IMR-90 (cell line): ENCODE results near the gene GCG. TPM values are rescaled to one million over a fixed set of nuclear protein-coding genes. Genes with fewer than 3 reads are reported as not detected.

ENCODE experiments used
- ATAC-seq: fragments of 200-7000 bp; cut with Tn5 transposase; 2 replicates; pipeline ENCODE4 v1.9.1; 2020; ENCODE audit warnings: low read depth, mild to moderate bottlenecking, moderate library complexity
- BruUV-seq: library from RNA; stranded (reverse); fragments of 400-500 nt; replicated peaks from 2 replicates; lab custom pipeline; 2021; lab: Mats Ljungman, UMichigan
- CTCF ChIA-PET: fragments of 300-600 bp; formaldehyde crosslinking; extraction: SDS; loops from one replicate; lab custom pipeline; 2021; ENCODE audit warnings: antibody characterized with exemption; lab: Yijun Ruan, JAX
- POLR2A ChIA-PET: fragments of 300-600 bp; sonication (Branson Sonifier 250); formaldehyde crosslinking; loops from one replicate; lab custom pipeline; 2022; ENCODE audit warnings: antibody characterized with exemption; ENCODE audit not compliant: unreplicated experiment; lab: Charles Lee
- DNase-seq: peaks from one replicate; pipeline ENCODE4 v3.0.0; 2013
- H2AFZ ChIP-seq: replicated peaks from 2 replicates; pipeline ENCODE3; 2013; ENCODE audit warnings: low read length, mild to moderate bottlenecking; ENCODE audit not compliant: poor library complexity
- H2AK5ac ChIP-seq: 2 replicates; pipeline ENCODE4 v1.6.1; 2013; ENCODE audit warnings: low read depth, low read length, inconsistent platforms
- H2AK9ac ChIP-seq: replicated peaks from 2 replicates; pipeline ENCODE3; 2013; ENCODE audit warnings: mild to moderate bottlenecking, low read depth, low read length, moderate library complexity; ENCODE audit not compliant: poor library complexity
- H2BK120ac ChIP-seq: 2 replicates; pipeline ENCODE4 v1.6.1; 2013; ENCODE audit warnings: low read depth, low read length, inconsistent platforms
- H2BK15ac ChIP-seq: 3 replicates; pipeline ENCODE4 v1.6.1; 2013; ENCODE audit warnings: low read depth, low read length, inconsistent platforms
- H2BK20ac ChIP-seq: 2 replicates; pipeline ENCODE4 v1.6.1; 2013; ENCODE audit warnings: low read depth, mild to moderate bottlenecking, inconsistent platforms, low read length, moderate library complexity
- H2BK5ac ChIP-seq: 2 replicates; pipeline ENCODE4 v1.6.1; 2013; ENCODE audit warnings: mild to moderate bottlenecking, low read depth, low read length, inconsistent platforms; ENCODE audit not compliant: poor library complexity, severe bottlenecking
- H3K14ac ChIP-seq: replicated peaks from 2 replicates; pipeline ENCODE4 v1.6.1; 2013; ENCODE audit warnings: low read depth, low read length, inconsistent platforms
- H3K18ac ChIP-seq: 2 replicates; pipeline ENCODE4 v1.6.1; 2013; ENCODE audit warnings: low read depth, low read length, control low read depth
- H3K23ac ChIP-seq: 2 replicates; pipeline ENCODE4 v1.6.1; 2013; ENCODE audit warnings: low read depth, low read length, inconsistent platforms
- H3K27ac ChIP-seq: 2 replicates; pipeline ENCODE4 v1.5.1; 2013; ENCODE audit warnings: mild to moderate bottlenecking, control low read depth, low read length; ENCODE audit not compliant: insufficient read depth
- H3K27me3 ChIP-seq: 2 replicates; pipeline ENCODE4 v1.6.1; 2013; ENCODE audit warnings: low read length; ENCODE audit not compliant: control insufficient read depth, insufficient read depth
- H3K36me3 ChIP-seq: 2 replicates; pipeline ENCODE4 v1.6.1; 2013; ENCODE audit warnings: low read length, mixed read lengths; ENCODE audit not compliant: control insufficient read depth, insufficient read depth
- H3K4ac ChIP-seq: 2 replicates; pipeline ENCODE4 v1.6.1; 2013; ENCODE audit warnings: low read depth, low read length, inconsistent platforms
- H3K4me1 ChIP-seq: 2 replicates; pipeline ENCODE4 v1.6.1; 2013; ENCODE audit warnings: low read length, mixed read lengths; ENCODE audit not compliant: control insufficient read depth, insufficient read depth
- H3K4me2 ChIP-seq: 2 replicates; pipeline ENCODE4 v1.6.1; 2013; ENCODE audit warnings: low read depth, mild to moderate bottlenecking, control low read depth, low read length, moderate library complexity
- H3K4me3 ChIP-seq: 2 replicates; pipeline ENCODE4 v1.5.1; 2013; ENCODE audit warnings: low read depth, mild to moderate bottlenecking, control low read depth, low read length, moderate library complexity; ENCODE audit not compliant: insufficient read depth
- H3K56ac ChIP-seq: 2 replicates; pipeline ENCODE4 v1.6.1; 2013; ENCODE audit warnings: low read length, inconsistent platforms; ENCODE audit not compliant: insufficient read depth; ENCODE audit errors: extremely low read depth
- H3K79me1 ChIP-seq, 2 experiments: 2 replicates each; pipeline ENCODE4 v1.6.1; 2013; ENCODE audit warnings: low read length in 2 of 2, inconsistent platforms in 1 of 2, low read depth in 1 of 2
- H3K9ac ChIP-seq: 2 replicates; pipeline ENCODE4 v1.6.1; 2013; ENCODE audit warnings: low read depth, low read length, control low read depth
- H3K9me1 ChIP-seq: 2 replicates; pipeline ENCODE4 v1.6.1; 2013; ENCODE audit warnings: low read length, inconsistent platforms; ENCODE audit not compliant: insufficient read depth
- H3K9me3 ChIP-seq: 2 replicates; pipeline ENCODE4 v1.6.1; 2013; ENCODE audit warnings: low read length; ENCODE audit not compliant: control insufficient read depth, insufficient read depth
- H4K20me1 ChIP-seq: 2 replicates; pipeline ENCODE4 v1.6.1; 2013; ENCODE audit warnings: low read length, inconsistent platforms; ENCODE audit not compliant: insufficient read depth
- H4K5ac ChIP-seq: 2 replicates; pipeline ENCODE4 v1.6.1; 2013; ENCODE audit warnings: mild to moderate bottlenecking, low read depth, low read length, control low read depth
- H4K8ac ChIP-seq, 2 experiments: 2 replicates each; pipeline ENCODE4 v1.6.1; 2013; ENCODE audit warnings: low read depth in 2 of 2, low read length in 2 of 2, control low read depth in 1 of 2, inconsistent platforms in 1 of 2
- H4K91ac ChIP-seq: 2 replicates; pipeline ENCODE4 v1.6.1; 2013; ENCODE audit warnings: low read depth, low read length, inconsistent platforms; ENCODE audit not compliant: insufficient read depth
- RCOR1 ChIP-seq: IDR thresholded peaks from 2 replicates; pipeline ENCODE4 v1.6.1; 2012; ENCODE audit warnings: mild to moderate bottlenecking, low read length, improper control_type of control experiment; ENCODE audit not compliant: insufficient replicate concordance
- RFX5 ChIP-seq: IDR thresholded peaks from 2 replicates; pipeline ENCODE4 v1.8.0; 2012; ENCODE audit warnings: low read depth, mild to moderate bottlenecking, low read length, moderate library complexity
- WGBS, 2 experiments: methylation state at CpG; one replicate each; pipeline versions ENCODE4 v1.1.5 to v1.1.7; 2013; ENCODE audit warnings: missing lambda C conversion rate in 2 of 2; ENCODE audit not compliant: insufficient read length in 1 of 2; ENCODE audit errors: extremely low coverage in 2 of 2; 5-methylcytosine and 5-hydroxymethylcytosine counted together
- dilution Hi-C: fragments of 300-500 bp; cut with HindIII; formaldehyde crosslinking; loops from one replicate; pipeline ENCODE4 v1.14.3; 2018; ENCODE audit warnings: low sequenced_read_pairs; ENCODE audit not compliant: unreplicated experiment
- in situ Hi-C: fragments of 300-500 bp; cut with MboI; formaldehyde crosslinking; loops from 3 replicates; pipeline ENCODE4 v1.14.3; 2019; ENCODE audit warnings: low sequenced_read_pairs, inconsistent platforms, mixed read lengths
- intact Hi-C: fragments of 100-400 bp; cut with micrococcal nuclease; formaldehyde crosslinking; loops from 2 replicates; pipeline ENCODE4 v1.10.0; 2022
- polyA plus RNA-seq, 3 experiments: library from polyadenylated mRNA; depleted of rRNA; stranded (reverse); fragments of >200 nt; gene quantifications; 2 replicates each; pipeline ENCODE4 v1.2.3, GENCODE V29; 2012; ENCODE audit warnings: low replicate concordance in 1 of 3
- total RNA-seq: library from RNA; depleted of rRNA; stranded (reverse); fragments of >200 nt; gene quantifications from 2 replicates; pipeline ENCODE4 v1.2.3, GENCODE V29; 2012

GCG gene
- total and polyA plus RNA-seq, 2 of the 4 experiments (the other 2 are of a cell fraction): not detected

DNA sequence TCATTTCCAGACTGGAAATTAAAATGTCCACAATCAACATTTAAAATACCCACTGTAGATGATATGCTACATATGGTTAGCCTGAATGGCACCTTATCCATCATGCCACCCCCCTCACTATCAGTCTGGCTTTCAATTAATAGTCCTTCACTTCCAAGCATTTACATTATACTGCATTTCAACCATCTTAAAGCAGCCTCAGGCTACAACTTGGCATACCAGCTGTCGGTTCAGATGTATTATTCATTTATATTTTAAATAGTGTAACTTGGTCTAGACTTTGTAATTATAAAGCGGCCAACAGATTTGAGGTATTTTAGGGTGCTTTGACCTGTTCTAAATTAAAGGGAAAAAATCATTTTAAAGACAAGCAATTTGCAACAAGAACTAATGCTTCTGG lies 2.6 kb downstream of the GCG start:
- Histone ChIP-seq H3K9me1 (peaks cover 2% of the 10 kb centered on the region; the same call in 1 of the 2 replicates), H4K20me1 (no peaks in the 10 kb centered on the region), H3K4ac (no peak overlapping the region), H4K5ac (no peak overlapping the region), H3K4me3 (no peak overlapping the region), H3K18ac (no peak overlapping the region), H3K4me2 (no peak overlapping the region), H2AK5ac (no peak overlapping the region), H2AK9ac (no peak overlapping the region), H3K14ac (no peak overlapping the region), H3K9ac (no peak overlapping the region), H2AFZ (no peak overlapping the region), H2BK5ac (no peak overlapping the region), H3K79me1 (no peaks in the 10 kb centered on the region), H3K23ac (no peak overlapping the region), H4K91ac (no peak overlapping the region), H4K8ac (no peak overlapping the region), H3K27me3 (no peaks in the 10 kb centered on the region), H3K36me3 (no peaks in the 10 kb centered on the region), H3K4me1 (peaks cover 5% of the 10 kb centered on the region; the same call in 1 of the 2 replicates), H2BK120ac (no peak overlapping the region), H2BK15ac (no peak overlapping the region), H3K56ac (no peak overlapping the region), H2BK20ac (no peak overlapping the region), H3K27ac (no peak overlapping the region), H3K9me3 (no peaks in the 10 kb centered on the region)
- ATAC-seq (no peak), DNase-seq (no peak)
- intact Hi-C loops (no loop called here), dilution Hi-C loops (no loop called here), in situ Hi-C loops (no loop called here)
- no CpG with 5 or more reads among the region's 2 CpGs for WGBS, 2 experiments
- BruUV-seq: no TSS peak
- TF ChIP-seq RCOR1: no peak
- no peak for TF ChIP-seq RFX5
- POLR2A ChIA-PET: no interaction called here
- CTCF ChIA-PET: interaction anchor here (1.3 kb wide), 1 partner anchor 149 kb away, joined by 5 read pairs; no protein-coding TSS in a partner anchor
